K562 (cell line): ENCODE data around the gene ATP5PO. TPM values are rescaled to one million over a fixed set of nuclear protein-coding genes. Genes with fewer than 3 reads are reported as not detected.

Source experiments
- ARNT ChIP-seq, 2 experiments: fragments of 450-650 bp; IDR thresholded peaks; 2 replicates each; pipeline ENCODE4 v1.6.1; 2016; ENCODE audit warnings: mild to moderate bottlenecking in 1 of 2
- BRF2 ChIP-seq: IDR thresholded peaks from 3 replicates; pipeline ENCODE4 v1.6.1; 2011; ENCODE audit warnings: borderline replicate concordance, mild to moderate bottlenecking; ENCODE audit not compliant: insufficient read length, insufficient read depth
- GABPB1 ChIP-seq: sonication (generic); formaldehyde crosslinking; IDR thresholded peaks from 2 replicates; pipeline ENCODE4 v1.8.0; 2022; ENCODE audit warnings: mild to moderate bottlenecking, missing genetic modification reagents
- GATAD2A ChIP-seq: fragments of 450-650 bp; IDR thresholded peaks from 2 replicates; pipeline ENCODE4 v1.6.1; 2017
- KAT2B ChIP-seq: IDR thresholded peaks from one replicate; pipeline ENCODE4 v1.6.1; 2012; ENCODE audit warnings: low read depth, mild to moderate bottlenecking, control low read depth, inconsistent platforms, low read length, moderate library complexity
- MCM2 ChIP-seq: fragments of 450-650 bp; IDR thresholded peaks from 2 replicates; pipeline ENCODE4 v1.6.1; 2017; ENCODE audit warnings: low read depth, mild to moderate bottlenecking
- MTA3 ChIP-seq: fragments of 450-650 bp; formaldehyde crosslinking; IDR thresholded peaks from 2 replicates; pipeline ENCODE4 v1.6.1; 2017; ENCODE audit warnings: mild to moderate bottlenecking, borderline replicate concordance
- PKNOX1 ChIP-seq: fragments of 450-650 bp; IDR thresholded peaks from 2 replicates; pipeline ENCODE4 v1.6.1; 2016
- PTRF ChIP-seq: fragments of 450-650 bp; IDR thresholded peaks from 2 replicates; pipeline ENCODE4 v1.6.1; 2016; ENCODE audit warnings: mild to moderate bottlenecking, missing genetic modification characterization, missing compliant biosample characterization
- RB1 ChIP-seq: fragments of 450-650 bp; IDR thresholded peaks from 2 replicates; pipeline ENCODE4 v1.6.1; 2017; ENCODE audit warnings: low read depth, mild to moderate bottlenecking
- RBM39 ChIP-seq: fragments of 200-400 bp; formaldehyde crosslinking; optimal IDR thresholded peaks from 2 replicates; pipeline ENCODE3; 2018; ENCODE audit warnings: low read depth, low read length
- REST ChIP-seq, 2 experiments: fragments of 450-650 bp; formaldehyde crosslinking in 1 of 2; IDR thresholded peaks; 2 replicates each; pipeline versions ENCODE4 v1.4.0 to v1.6.1; 2014 to 2020; ENCODE audit warnings: mild to moderate bottlenecking in 2 of 2, borderline replicate concordance in 1 of 2, low read depth in 1 of 2
- SLC30A9 ChIP-seq: fragments of 250-450 bp; sonication (Bioruptor Pico); IDR thresholded peaks from 2 replicates; pipeline ENCODE4 v1.8.0; 2022; ENCODE audit warnings: mild to moderate bottlenecking, moderate library complexity
- ZBTB12 ChIP-seq: fragments of 250-450 bp; sonication (Bioruptor Pico); IDR thresholded peaks from 2 replicates; pipeline ENCODE4 v1.4.0; 2020
- ZNF232 ChIP-seq: sonication (generic); formaldehyde crosslinking; IDR thresholded peaks from 2 replicates; pipeline ENCODE4 v1.8.0; 2022; ENCODE audit warnings: mild to moderate bottlenecking, missing genetic modification reagents
- ZNF511 ChIP-seq: sonication (generic); formaldehyde crosslinking; IDR thresholded peaks from 2 replicates; pipeline ENCODE4 v1.8.0; 2022; ENCODE audit warnings: mild to moderate bottlenecking, missing genetic modification reagents
- polyA plus RNA-seq, 8 experiments: library from polyadenylated mRNA; depleted of rRNA in 4 of 8; stranded (reverse) in 5 of 8; unstranded in 3 of 8; fragments of >200 nt; fragmentation: Nextera tagmentation in 2 of 8; fragmentation: Illumina TruSeq in 1 of 8; extraction: Ambion mirVana in 2 of 8; extraction: Trizol in 1 of 8; gene quantifications; 2 replicates each; pipeline versions ENCODE4 v1.2.1 to v1.2.3, GENCODE V29; 2011 to 2014; ENCODE audit warnings: inconsistent platforms in 1 of 8, missing spikeins in 1 of 8
- total RNA-seq, 7 experiments: library from RNA; depleted of rRNA in 6 of 7; stranded (reverse); fragments of >200 nt in 6 of 7; fragmentation: Illumina TruSeq in 2 of 7; extraction: Trizol in 2 of 7; gene quantifications; 2 replicates each; pipeline versions ENCODE4 v1.2.1 to v1.2.3, GENCODE V29; 2011 to 2021; ENCODE audit warnings: low replicate concordance in 1 of 7

Gene ATP5PO
- total and polyA plus RNA-seq, 9 of the 15 experiments (the other 6 are each of a cell fraction or from before 2014, with no cell fraction given): 367 to 2,722 (median 808) TPM

GRCh38 chr21:33947451-33948095 is 32.0 kb upstream of the ATP5PO start (continued):
- TF ChIP-seq PKNOX1 (peak; percentile 85), KAT2B (no peak), ZNF511 (no peak), SLC30A9 (no peak), RB1 (no peak), MTA3 (0 out of 2 replicates have a peak, but pooled peaks have one; percentile 50), PTRF (tag) (no peak; the same call in 1 of the 2 replicates), BRF2 (no peak), ZNF232 (CRISPR knock-in tag) (no peak), RBM39 (no peak), REST (IDR thresholded peaks at IDR 0.05; ENCODE audit: borderline replicate concordance) (peak; percentile 34; the same call in 1 of the 2 replicates), REST (CRISPR knock-in tag; IDR thresholded peaks at IDR 0.05; ENCODE audit: low read depth) (no peak), ZBTB12 (no peak), MCM2 (no peak), GABPB1 (no peak), ARNT (IDR thresholded peaks at IDR 0.05) (no peak), GATAD2A (no peak)
